ENCODE results near the gene CD300LF. TPM values are rescaled to one million over a fixed set of nuclear protein-coding genes. Genes with fewer than 3 reads are reported as not detected.
A peak's percentile ranks its signal among the peaks of the same experiment; 100 is the strongest.

The CD300LF gene
- polyA plus RNA-seq, 3 donors: 112 to 184 (median 175) TPM

DNA sequence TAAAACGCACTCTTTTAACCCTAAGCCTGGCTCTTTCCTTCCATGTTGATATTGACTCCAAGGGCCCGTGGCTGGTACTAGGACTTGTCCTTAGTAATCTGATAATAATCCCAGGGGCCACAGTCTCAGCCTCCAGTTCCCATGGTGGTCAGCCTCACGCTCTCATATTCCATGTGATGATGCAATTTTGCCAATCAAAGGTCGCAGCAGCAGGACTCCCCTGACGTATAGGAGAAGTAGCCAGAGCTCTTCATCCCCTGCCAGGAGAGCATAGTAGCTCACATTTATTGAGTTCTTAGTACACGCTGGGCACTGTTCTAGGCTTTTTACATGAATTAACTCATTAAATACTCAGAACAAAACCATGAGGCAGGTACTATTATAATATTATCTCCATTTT is 42.4 kb downstream of the CD300LF start:
- Mint-ChIP-seq H3K4me3 (peak overlapping the region in 1 of 2 donors; percentile 74), H3K36me3 (peaks cover 0 to 3% of the 10 kb centered on the region in 2 donors), H3K4me1 (peaks cover 3% of the 10 kb centered on the region), H3K9me3 (peaks cover 0 to 12% (median 7%) of the 10 kb centered on the region in 7 donors), H3K27me3 (ENCODE audit: low read depth in 3 of 3) (peaks cover 48 to 60% (median 49%) of the 10 kb centered on the region in 3 donors), H3K27ac (no peak overlapping the region)
- no peak overlapping the region for H3K4me3 ChIP-seq (replicated peaks in 1 of 3; ENCODE audit: low read depth in 2 of 3, low read length in 3 of 3)
- intact Hi-C loops (cut with micrococcal nuclease): loop anchor here (5.0 kb wide), 2 partner anchors 42 to 67 kb away; partner anchors contain the start of genes CD300LF (in 1 of the 2) and RAB37 (in 1 of the 2)
- H2AFZ ChIP-seq (ENCODE audit: insufficient read depth, low read depth, low read length, poor library complexity, severe bottlenecking): no peak overlapping the region
- no peak overlapping the region for H3K27ac ChIP-seq (ENCODE audit: low read depth in 1 of 2, low read length in 2 of 2)
- H3K4me2 ChIP-seq (replicated peaks; ENCODE audit: extremely low read depth, low read length, poor library complexity, severe bottlenecking): no peak overlapping the region
- H3K9ac ChIP-seq (ENCODE audit: insufficient read depth, low read length, poor library complexity, severe bottlenecking): no peak overlapping the region
- H3K9me3 ChIP-seq (replicated peaks in 1 of 2; ENCODE audit: control insufficient read depth in 1 of 2, insufficient read depth in 1 of 2, low read length in 2 of 2): peaks cover 0 to 3% of the 10 kb centered on the region in 2 donors
- peaks cover 34 to 50% of the 10 kb centered on the region in 2 donors for H3K27me3 ChIP-seq (ENCODE audit: control insufficient read depth in 2 of 2, insufficient read depth in 2 of 2, low read length in 2 of 2)
- no peaks in the 10 kb centered on the region for H3K79me2 ChIP-seq (ENCODE audit: insufficient read depth, low read length)
- H4K20me1 ChIP-seq (ENCODE audit: insufficient read depth, low read length): peaks cover 7% of the 10 kb centered on the region
- DNase-seq: no peak
- H3K4me1 ChIP-seq (ENCODE audit: control insufficient read depth in 1 of 2, insufficient read depth in 2 of 2, low read length in 2 of 2): peaks cover 0 to 2% of the 10 kb centered on the region in 2 donors
- WGBS (ENCODE audit: insufficient coverage): 80% methylated on average over 3 of the region's 6 CpGs
- H3K36me3 ChIP-seq (replicated peaks in 1 of 2; ENCODE audit: control insufficient read depth in 1 of 2, insufficient read depth in 2 of 2, low read length in 2 of 2): no peaks in the 10 kb centered on the region
- TF ChIP-seq, protein P1, sequence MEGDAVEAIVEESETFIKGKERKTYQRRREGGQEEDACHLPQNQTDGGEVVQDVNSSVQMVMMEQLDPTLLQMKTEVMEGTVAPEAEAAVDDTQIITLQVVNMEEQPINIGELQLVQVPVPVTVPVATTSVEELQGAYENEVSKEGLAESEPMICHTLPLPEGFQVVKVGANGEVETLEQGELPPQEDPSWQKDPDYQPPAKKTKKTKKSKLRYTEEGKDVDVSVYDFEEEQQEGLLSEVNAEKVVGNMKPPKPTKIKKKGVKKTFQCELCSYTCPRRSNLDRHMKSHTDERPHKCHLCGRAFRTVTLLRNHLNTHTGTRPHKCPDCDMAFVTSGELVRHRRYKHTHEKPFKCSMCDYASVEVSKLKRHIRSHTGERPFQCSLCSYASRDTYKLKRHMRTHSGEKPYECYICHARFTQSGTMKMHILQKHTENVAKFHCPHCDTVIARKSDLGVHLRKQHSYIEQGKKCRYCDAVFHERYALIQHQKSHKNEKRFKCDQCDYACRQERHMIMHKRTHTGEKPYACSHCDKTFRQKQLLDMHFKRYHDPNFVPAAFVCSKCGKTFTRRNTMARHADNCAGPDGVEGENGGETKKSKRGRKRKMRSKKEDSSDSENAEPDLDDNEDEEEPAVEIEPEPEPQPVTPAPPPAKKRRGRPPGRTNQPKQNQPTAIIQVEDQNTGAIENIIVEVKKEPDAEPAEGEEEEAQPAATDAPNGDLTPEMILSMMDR (IDR thresholded peaks at IDR 0.05): no peak

DNA sequence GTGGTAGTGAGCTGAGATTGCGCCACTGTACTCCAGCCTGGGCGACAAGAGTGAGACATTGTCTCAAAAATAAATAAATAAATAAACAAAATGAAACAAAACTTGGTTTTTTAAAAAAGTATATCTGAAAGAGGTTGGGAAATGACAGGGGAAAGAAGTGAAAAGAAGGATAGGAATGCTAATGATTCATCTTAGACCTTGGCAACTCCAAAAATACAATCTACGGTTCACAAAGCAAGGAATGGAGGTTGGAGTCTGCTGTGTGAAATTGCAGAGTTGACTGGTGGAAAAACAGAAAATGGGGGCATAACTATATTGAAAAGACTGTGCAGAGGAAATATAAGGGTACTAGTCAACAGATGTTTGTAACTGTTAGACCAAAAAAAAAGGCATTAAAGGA is 49.2 kb downstream of the CD300LF start:
- H3K36me3 ChIP-seq (replicated peaks in 1 of 2; ENCODE audit: control insufficient read depth in 1 of 2, insufficient read depth in 2 of 2, low read length in 2 of 2): no peaks in the 10 kb centered on the region
- H3K9me3 Mint-ChIP-seq: no peaks in the 10 kb centered on the region
- no peak overlapping the region for H3K4me2 ChIP-seq (replicated peaks; ENCODE audit: extremely low read depth, low read length, poor library complexity, severe bottlenecking)
- no peaks in the 10 kb centered on the region for H3K9me3 ChIP-seq (replicated peaks in 1 of 2; ENCODE audit: control insufficient read depth in 1 of 2, insufficient read depth in 1 of 2, low read length in 2 of 2)
- WGBS (ENCODE audit: insufficient coverage): no CpG with 5 or more reads among the region's 3 CpGs
- peaks cover 13% of the 10 kb centered on the region for H3K4me1 Mint-ChIP-seq
- H4K20me1 ChIP-seq (ENCODE audit: insufficient read depth, low read length): no peaks in the 10 kb centered on the region
- H3K36me3 Mint-ChIP-seq: no peaks in the 10 kb centered on the region
- peak overlapping the region in 1 of 2 donors; percentile 8 for H3K4me3 Mint-ChIP-seq
- H3K9ac ChIP-seq (ENCODE audit: insufficient read depth, low read length, poor library complexity, severe bottlenecking): no peak overlapping the region
- H3K27ac ChIP-seq (ENCODE audit: low read depth in 1 of 2, low read length in 2 of 2): no peak overlapping the region
- H2AFZ ChIP-seq (ENCODE audit: insufficient read depth, low read depth, low read length, poor library complexity, severe bottlenecking): no peak overlapping the region
- H3K4me1 ChIP-seq (ENCODE audit: control insufficient read depth in 1 of 2, insufficient read depth in 2 of 2, low read length in 2 of 2): peaks cover 6 to 9% of the 10 kb centered on the region in 2 donors
- H3K27me3 Mint-ChIP-seq (ENCODE audit: low read depth in 3 of 3): peaks cover 5 to 10% (median 9%) of the 10 kb centered on the region in 3 donors
- TF ChIP-seq, protein P1 (IDR thresholded peaks at IDR 0.05): no peak
- intact Hi-C loops (cut with micrococcal nuclease): loop anchor here in 1 of 2 donors (10.0 kb wide), 1 partner anchor 201 kb away; no protein-coding TSS in a partner anchor
- no peak overlapping the region for H3K27ac Mint-ChIP-seq
- H3K27me3 ChIP-seq (ENCODE audit: control insufficient read depth in 2 of 2, insufficient read depth in 2 of 2, low read length in 2 of 2): peaks cover 2 to 8% of the 10 kb centered on the region in 2 donors
- no peak overlapping the region for H3K4me3 ChIP-seq (replicated peaks in 1 of 3; ENCODE audit: low read depth in 2 of 3, low read length in 3 of 3)
- DNase-seq: no peak
- no peaks in the 10 kb centered on the region for H3K79me2 ChIP-seq (ENCODE audit: insufficient read depth, low read length)

Data from CD14-positive monocyte (primary cell).